Body of pancreas (tissue), 4 donors: ENCODE data around the gene NXT2. TPM values are rescaled to one million over a fixed set of nuclear protein-coding genes. Genes with fewer than 3 reads are reported as not detected.
"Not testable (repeated sequence)": the region's sequence is repeated elsewhere in the genome, so short reads cannot be mapped to it uniquely, and the experiment has no call there.

Source experiments
- ATAC-seq: fragments of 150-250 bp; one replicate; pipeline ENCODE4 v1.9.1; 2016
- DNase-seq, 4 donors: peaks; one replicate each; pipeline ENCODE4 v3.0.0-alpha.2; 2019
- H3K27ac ChIP-seq, 4 donors: fragments of 200-600 bp; sonication (generic); 1 replicate in 3 of 4; 2 replicates in 1 of 4; pipeline versions ENCODE4 v1.5.1 to v1.6.1; 2016 to 2019; ENCODE audit warnings: mild to moderate bottlenecking in 1 of 4, mixed read lengths in 1 of 4, moderate library complexity in 1 of 4
- H3K27me3 ChIP-seq, 2 donors: fragments of 200-600 bp; sonication (generic); one replicate each; pipeline ENCODE4 v1.6.0; 2016; ENCODE audit warnings: mild to moderate bottlenecking in 1 of 2
- H3K36me3 ChIP-seq, 2 donors: fragments of 200-600 bp; sonication (generic); replicated peaks in 1 of 2; 2 replicates each; pipeline ENCODE4 v1.5.1; 2016; ENCODE audit warnings: low read depth in 2 of 2; ENCODE audit not compliant: insufficient read depth in 1 of 2
- H3K4me1 ChIP-seq: fragments of 200-600 bp; sonication (generic); one replicate; pipeline ENCODE4 v1.6.0; 2016
- H3K4me3 ChIP-seq, 2 donors: fragments of 200-600 bp; sonication (generic); 1 replicate in 1 of 2; 2 replicates in 1 of 2; pipeline ENCODE4 v1.5.1; 2016 to 2019
- H3K9me3 ChIP-seq, 3 donors: fragments of 200-600 bp; sonication (generic); 1 replicate in 2 of 3; 2 replicates in 1 of 3; pipeline ENCODE4 v1.5.1; 2016
- POLR2A ChIP-seq, 3 donors: fragments of 450-650 bp; IDR thresholded peaks; one replicate each; pipeline ENCODE4 v1.6.1; 2016; ENCODE audit warnings: antibody characterized with exemption in 3 of 3, mild to moderate bottlenecking in 2 of 3
- WGBS, 2 donors: methylation state at CpG; one replicate each; pipeline ENCODE4 v1.1.5; 2017; 5-methylcytosine and 5-hydroxymethylcytosine counted together
- intact Hi-C: fragments of 100-400 bp; cut with DNase I; formaldehyde crosslinking; loops from one replicate; pipeline ENCODE4 v1.15.1; 2023
- total RNA-seq, 2 donors: library from RNA; depleted of rRNA; stranded (reverse); fragments of >200 nt; gene quantifications; one replicate each; pipeline ENCODE4 v1.1.0, GENCODE V29; 2016
- TF ChIP-seq, protein P1 (sequence below), 7 experiments: fragments of 450-650 bp in 4 of 7; fragments of 200-600 bp in 3 of 7; sonication (generic) in 3 of 7; IDR thresholded peaks; one replicate each; pipeline ENCODE4 v1.5.1; 2016 to 2019; ENCODE audit warnings: antibody characterized with exemption in 7 of 7

The NXT2 gene
- total RNA-seq, 2 donors from 2014 or later = 4.6 to 9.3 TPM

DNA sequence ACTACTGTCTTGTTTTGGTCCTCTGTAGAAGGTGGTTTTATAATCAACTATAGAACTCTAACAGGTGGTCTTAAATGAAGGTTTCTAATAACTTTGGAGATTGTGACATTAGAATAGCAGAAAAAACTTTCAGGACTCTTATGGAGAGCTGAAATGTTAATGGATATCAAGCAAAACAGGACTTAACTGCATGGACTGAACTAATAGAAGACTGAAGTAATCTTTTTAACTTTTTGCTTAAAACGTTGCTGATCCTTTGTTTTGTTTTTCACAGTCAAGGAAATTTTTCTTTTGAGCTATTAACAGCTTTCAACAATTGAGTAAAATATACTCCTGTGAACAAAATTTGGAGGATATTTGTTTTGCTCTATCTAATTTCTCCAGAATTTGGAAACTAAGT is 17.2 kb downstream of the NXT2 start:
- ATAC-seq = no peak
- TF ChIP-seq, protein P1, sequence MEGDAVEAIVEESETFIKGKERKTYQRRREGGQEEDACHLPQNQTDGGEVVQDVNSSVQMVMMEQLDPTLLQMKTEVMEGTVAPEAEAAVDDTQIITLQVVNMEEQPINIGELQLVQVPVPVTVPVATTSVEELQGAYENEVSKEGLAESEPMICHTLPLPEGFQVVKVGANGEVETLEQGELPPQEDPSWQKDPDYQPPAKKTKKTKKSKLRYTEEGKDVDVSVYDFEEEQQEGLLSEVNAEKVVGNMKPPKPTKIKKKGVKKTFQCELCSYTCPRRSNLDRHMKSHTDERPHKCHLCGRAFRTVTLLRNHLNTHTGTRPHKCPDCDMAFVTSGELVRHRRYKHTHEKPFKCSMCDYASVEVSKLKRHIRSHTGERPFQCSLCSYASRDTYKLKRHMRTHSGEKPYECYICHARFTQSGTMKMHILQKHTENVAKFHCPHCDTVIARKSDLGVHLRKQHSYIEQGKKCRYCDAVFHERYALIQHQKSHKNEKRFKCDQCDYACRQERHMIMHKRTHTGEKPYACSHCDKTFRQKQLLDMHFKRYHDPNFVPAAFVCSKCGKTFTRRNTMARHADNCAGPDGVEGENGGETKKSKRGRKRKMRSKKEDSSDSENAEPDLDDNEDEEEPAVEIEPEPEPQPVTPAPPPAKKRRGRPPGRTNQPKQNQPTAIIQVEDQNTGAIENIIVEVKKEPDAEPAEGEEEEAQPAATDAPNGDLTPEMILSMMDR (IDR thresholded peaks at IDR 0.05) = no peak
- TF ChIP-seq POLR2A (IDR thresholded peaks at IDR 0.05) = no peak
- no peak overlapping the region for H3K27ac ChIP-seq
- H3K4me1 ChIP-seq = no peaks in the 10 kb centered on the region
- intact Hi-C loops = no loop called here
- no peaks in the 10 kb centered on the region for H3K36me3 ChIP-seq
- no peak overlapping the region for H3K4me3 ChIP-seq
- 31 to 35% methylated on average over 1 of the region's 1 CpG for WGBS, 2 donors
- H3K9me3 ChIP-seq = no peaks in the 10 kb centered on the region
- DNase-seq = no peak
- H3K27me3 ChIP-seq = no peaks in the 10 kb centered on the region

DNA sequence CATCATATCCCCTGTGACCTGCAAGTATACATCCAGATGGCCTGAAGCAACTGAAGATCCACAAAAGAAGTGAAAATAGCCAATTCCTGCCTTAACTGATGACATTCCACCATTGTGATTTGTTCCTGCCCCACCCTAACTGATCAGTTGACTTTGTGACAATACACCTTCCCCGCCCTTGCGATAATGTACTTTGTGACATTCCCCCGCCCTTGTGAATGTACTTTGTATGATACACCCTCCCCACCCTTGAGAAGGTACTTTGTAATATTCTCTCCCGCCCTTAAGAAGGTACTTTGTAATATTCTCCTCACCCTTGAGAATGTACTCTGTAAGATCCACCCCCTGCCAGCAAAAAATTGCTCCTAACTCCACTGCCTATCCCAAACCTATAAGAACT is 39.4 kb downstream of the NXT2 start:
- DNase-seq, H3K27ac ChIP-seq, ATAC-seq, H3K27me3 ChIP-seq, H3K9me3 ChIP-seq, intact Hi-C loops, H3K4me3 ChIP-seq, H3K4me1 ChIP-seq, H3K36me3 ChIP-seq: not testable (repeated sequence)
- 71 to 75% methylated on average over 4 of the region's 4 CpGs for WGBS, 2 donors

DNA sequence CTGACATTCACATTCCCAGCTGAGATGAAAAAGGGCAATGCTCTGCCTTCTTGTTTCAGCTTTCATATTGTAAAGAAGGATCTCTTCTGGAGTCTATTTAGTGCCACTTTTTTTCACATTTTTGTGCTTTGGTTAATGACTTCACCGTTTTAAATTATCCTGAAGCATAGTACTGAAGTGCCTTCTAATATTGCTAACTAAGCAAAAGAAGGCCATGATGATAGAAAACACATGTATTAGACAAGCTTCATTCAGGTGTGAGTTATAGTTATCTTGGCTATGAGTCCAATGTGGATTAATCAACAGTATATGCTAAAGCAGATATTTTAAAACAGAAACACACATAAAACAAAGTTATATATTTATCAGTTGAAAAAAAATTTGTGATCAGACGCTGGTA is 40.4 kb downstream of the NXT2 start:
- Histone ChIP-seq H3K27me3 (no peaks in the 10 kb centered on the region), H3K4me1 (no peaks in the 10 kb centered on the region), H3K27ac (no peak overlapping the region), H3K36me3 (no peaks in the 10 kb centered on the region), H3K4me3 (no peak overlapping the region), H3K9me3 (no peaks in the 10 kb centered on the region)
- WGBS, 2 donors = 55 to 66% methylated on average over 2 of the region's 2 CpGs
- DNase-seq = no peak
- intact Hi-C loops = no loop called here
- no peak for ATAC-seq
- TF ChIP-seq POLR2A (IDR thresholded peaks at IDR 0.05) = no peak
- TF ChIP-seq, protein P1 (IDR thresholded peaks at IDR 0.05) = no peak

DNA sequence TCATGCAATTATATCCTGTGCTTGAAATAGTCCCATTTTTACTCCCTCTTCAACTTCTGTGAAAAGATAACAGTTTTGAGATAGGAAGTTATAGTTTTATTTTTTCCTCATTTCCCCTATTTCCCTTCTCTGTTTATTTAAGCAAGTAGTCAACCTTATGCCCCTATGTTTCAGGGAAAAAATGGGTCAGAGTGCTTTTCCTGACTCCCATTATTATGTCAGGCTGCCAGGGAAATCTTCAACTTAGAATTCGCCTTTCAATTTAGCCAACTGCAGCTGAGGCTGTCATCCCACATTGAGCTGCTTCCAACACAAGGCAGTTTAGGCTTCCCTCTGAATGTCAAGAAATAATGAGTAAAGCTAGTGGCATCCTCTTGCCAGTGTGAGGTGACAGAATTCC is 42.3 kb downstream of the NXT2 start:
- TF ChIP-seq, protein P1 (IDR thresholded peaks at IDR 0.05) = no peak
- no peak for TF ChIP-seq POLR2A (IDR thresholded peaks at IDR 0.05)
- Histone ChIP-seq H3K27me3 (no peaks in the 10 kb centered on the region), H3K9me3 (no peaks in the 10 kb centered on the region), H3K27ac (no peak overlapping the region), H3K36me3 (no peaks in the 10 kb centered on the region), H3K4me1 (no peaks in the 10 kb centered on the region), H3K4me3 (no peak overlapping the region)
- 82 to 92% methylated on average over 1 of the region's 1 CpG for WGBS, 2 donors
- ATAC-seq = no peak
- DNase-seq = no peak
- intact Hi-C loops = no loop called here

DNA sequence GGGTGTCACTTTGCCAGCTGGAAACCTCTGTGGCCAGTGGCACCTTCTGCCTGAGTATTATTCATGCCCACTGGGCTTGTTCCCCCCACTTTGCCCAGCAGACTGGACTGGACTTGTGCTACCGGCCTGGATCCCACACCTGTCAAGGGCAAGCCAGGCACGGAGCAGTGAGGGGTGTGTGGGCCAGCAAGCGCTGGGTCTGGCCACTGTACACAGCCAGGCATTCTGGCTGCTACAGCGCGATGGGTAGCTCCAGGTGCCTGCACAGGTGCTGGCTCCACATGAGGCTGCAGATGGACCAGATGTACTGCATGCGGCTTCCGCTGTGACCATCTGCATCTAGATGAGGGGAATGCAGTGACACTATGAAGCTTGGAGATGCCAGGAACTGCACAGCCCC is 48.8 kb downstream of the NXT2 start:
- Histone ChIP-seq H3K27me3 (no peaks in the 10 kb centered on the region), H3K36me3 (no peaks in the 10 kb centered on the region), H3K27ac (no peak overlapping the region), H3K9me3 (no peaks in the 10 kb centered on the region), H3K4me3 (no peak overlapping the region), H3K4me1 (no peaks in the 10 kb centered on the region)
- no peak for ATAC-seq
- DNase-seq = no peak
- 74% methylated on average over 6 of the region's 7 CpGs; no CpG with 5 or more reads in 1 of the 2 donors for WGBS, 2 donors
- intact Hi-C loops = no loop called here
- TF ChIP-seq POLR2A (IDR thresholded peaks at IDR 0.05) = no peak
- TF ChIP-seq, protein P1 (IDR thresholded peaks at IDR 0.05) = no peak
